Mesendoderm (in vitro differentiated cells): Measurements from ENCODE around the gene CCL2.
A peak's percentile ranks its signal among the peaks of the same experiment; 100 is the strongest.
"Not testable (repeated sequence)": the region's sequence is repeated elsewhere in the genome, so short reads cannot be mapped to it uniquely, and the experiment has no call there.

Experiments used
- DNase-seq: peaks from one replicate; pipeline ENCODE4 v3.0.0; 2013
- H2AK5ac ChIP-seq: 2 replicates; pipeline ENCODE4 v1.6.1; 2013; ENCODE audit warnings: low read length, inconsistent platforms
- H2BK120ac ChIP-seq: 2 replicates; pipeline ENCODE4 v1.6.1; 2013; ENCODE audit warnings: low read depth, mild to moderate bottlenecking, low read length, moderate library complexity, mixed read lengths
- H2BK15ac ChIP-seq: replicated peaks from 2 replicates; pipeline ENCODE4 v1.6.1; 2013; ENCODE audit warnings: low read depth, mild to moderate bottlenecking, moderate library complexity
- H2BK5ac ChIP-seq: 2 replicates; pipeline ENCODE4 v1.6.1; 2013; ENCODE audit warnings: low read length, inconsistent platforms
- H3K18ac ChIP-seq: 2 replicates; pipeline ENCODE4 v1.6.1; 2013; ENCODE audit warnings: mild to moderate bottlenecking, low read length, mixed read lengths
- H3K23ac ChIP-seq: one replicate; pipeline ENCODE4 v1.6.1; 2013; ENCODE audit warnings: low read length
- H3K27ac ChIP-seq: 2 replicates; pipeline ENCODE4 v1.5.1; 2013; ENCODE audit warnings: low read depth, mild to moderate bottlenecking, inconsistent platforms, low read length, moderate library complexity
- H3K27me3 ChIP-seq: 2 replicates; pipeline ENCODE4 v1.6.1; 2013; ENCODE audit warnings: low read length, control low read depth, mild to moderate bottlenecking, inconsistent platforms; ENCODE audit not compliant: insufficient read depth, poor library complexity
- H3K36me3 ChIP-seq: 2 replicates; pipeline ENCODE4 v1.6.1; 2013; ENCODE audit warnings: low read length, inconsistent platforms; ENCODE audit not compliant: control insufficient read depth, insufficient read depth
- H3K4ac ChIP-seq: one replicate; pipeline ENCODE4 v1.6.1; 2013; ENCODE audit warnings: low read depth, mild to moderate bottlenecking, low read length, moderate library complexity
- H3K4me1 ChIP-seq: 2 replicates; pipeline ENCODE4 v1.6.1; 2013; ENCODE audit warnings: low read depth, low read length, inconsistent platforms; ENCODE audit not compliant: control insufficient read depth
- H3K4me2 ChIP-seq: 2 replicates; pipeline ENCODE4 v1.6.1; 2013; ENCODE audit warnings: low read length
- H3K4me3 ChIP-seq: 2 replicates; pipeline ENCODE4 v1.5.1; 2013; ENCODE audit warnings: mild to moderate bottlenecking, low read length
- H3K56ac ChIP-seq: one replicate; pipeline ENCODE4 v1.6.1; 2013; ENCODE audit warnings: low read length
- H3K79me1 ChIP-seq: 2 replicates; pipeline ENCODE4 v1.6.1; 2013; ENCODE audit warnings: low read length, inconsistent platforms
- H3K79me2 ChIP-seq: 2 replicates; pipeline ENCODE4 v1.6.1; 2013; ENCODE audit warnings: mild to moderate bottlenecking, low read length; ENCODE audit not compliant: control insufficient read depth, insufficient read depth
- H3K9ac ChIP-seq: 2 replicates; pipeline ENCODE4 v1.6.1; 2013; ENCODE audit warnings: low read length, inconsistent platforms
- H4K5ac ChIP-seq: one replicate; pipeline ENCODE4 v1.6.1; 2013; ENCODE audit warnings: low read length
- H4K8ac ChIP-seq: one replicate; pipeline ENCODE4 v1.6.1; 2013; ENCODE audit warnings: low read depth, mild to moderate bottlenecking, control low read depth, low read length, moderate library complexity
- WGBS: extraction: QIAGEN DNeasy Blood & Tissue Kit; methylation state at CpG from one replicate; pipeline ENCODE4 v1.1.7; 2013; ENCODE audit warnings: low lambda C conversion rate, missing lambda C conversion rate; ENCODE audit not compliant: insufficient coverage; ENCODE audit errors: extremely low coverage; 5-methylcytosine and 5-hydroxymethylcytosine counted together

The CCL2 gene

GRCh38 chr17:34226011-34226743 is 28.9 kb upstream of the CCL2 start:
- no peak overlapping the region for H4K8ac ChIP-seq
- no peak overlapping the region for H3K56ac ChIP-seq
- H3K36me3 ChIP-seq: no peaks in the 10 kb centered on the region
- no peak overlapping the region for H2BK5ac ChIP-seq
- H2BK15ac ChIP-seq: no peak overlapping the region
- H3K18ac ChIP-seq: no peak overlapping the region
- H4K5ac ChIP-seq: no peak overlapping the region
- no peak overlapping the region for H3K4me2 ChIP-seq
- H3K9ac ChIP-seq: no peak overlapping the region
- no peak overlapping the region for H2BK120ac ChIP-seq
- no peaks in the 10 kb centered on the region for H3K79me2 ChIP-seq
- no peak overlapping the region for H3K27ac ChIP-seq
- H3K4me3 ChIP-seq: no peak overlapping the region
- H3K4ac ChIP-seq: no peak overlapping the region
- H3K4me1 ChIP-seq: no peaks in the 10 kb centered on the region
- no CpG with 5 or more reads among the region's 3 CpGs for WGBS
- H3K79me1 ChIP-seq: no peaks in the 10 kb centered on the region
- no peaks in the 10 kb centered on the region for H3K27me3 ChIP-seq
- H2AK5ac ChIP-seq: peak overlapping the region; percentile 15
- no peak overlapping the region for H3K23ac ChIP-seq
- DNase-seq: no peak

- no peak overlapping the region for H3K4ac ChIP-seq
- H3K79me2 ChIP-seq: no peaks in the 10 kb centered on the region
- H3K27ac ChIP-seq: no peak overlapping the region
- H3K9ac ChIP-seq: no peak overlapping the region
- H2BK5ac ChIP-seq: no peak overlapping the region
- no peaks in the 10 kb centered on the region for H3K36me3 ChIP-seq
- no peaks in the 10 kb centered on the region for H3K4me1 ChIP-seq
- peak overlapping the region; percentile 15 for H2AK5ac ChIP-seq
- no peak overlapping the region for H3K4me2 ChIP-seq
- no peak overlapping the region for H3K23ac ChIP-seq
- no peak for DNase-seq
- H4K8ac ChIP-seq: no peak overlapping the region
- H3K79me1 ChIP-seq: no peaks in the 10 kb centered on the region
- H2BK15ac ChIP-seq: no peak overlapping the region
- H4K5ac ChIP-seq: no peak overlapping the region
- H3K56ac ChIP-seq: no peak overlapping the region
- H3K4me3 ChIP-seq: no peak overlapping the region
- H2BK120ac ChIP-seq: no peak overlapping the region
- H3K27me3 ChIP-seq: no peaks in the 10 kb centered on the region
- H3K18ac ChIP-seq: no peak overlapping the region
Observed at GRCh38 chr17:34226744-34227034, 28.4 kb upstream of the CCL2 start.

- peak overlapping the region; percentile 51 for H3K56ac ChIP-seq
- not testable (repeated sequence) for DNase-seq, H3K4me1 ChIP-seq, H2BK5ac ChIP-seq, H3K23ac ChIP-seq, H2BK120ac ChIP-seq, H3K79me2 ChIP-seq, H3K4me3 ChIP-seq, H3K18ac ChIP-seq, H2AK5ac ChIP-seq, H3K36me3 ChIP-seq, H3K79me1 ChIP-seq, H3K27ac ChIP-seq, H3K27me3 ChIP-seq, H2BK15ac ChIP-seq, H4K8ac ChIP-seq, H3K4me2 ChIP-seq, H4K5ac ChIP-seq, H3K9ac ChIP-seq
- no CpG with 5 or more reads among the region's 2 CpGs for WGBS
- peak overlapping the region; percentile 39 for H3K4ac ChIP-seq
Observed at GRCh38 chr17:34227293-34227692, 27.8 kb upstream of the CCL2 start.

GRCh38 chr17:34227707-34228106 is 27.4 kb upstream of the CCL2 start:
- no peaks in the 10 kb centered on the region for H3K36me3 ChIP-seq
- H4K8ac ChIP-seq: no peak overlapping the region
- no peak overlapping the region for H3K4ac ChIP-seq
- no peak overlapping the region for H3K9ac ChIP-seq
- no peak for DNase-seq
- no peak overlapping the region for H3K4me2 ChIP-seq
- no peak overlapping the region for H2BK5ac ChIP-seq
- no CpG with 5 or more reads among the region's 3 CpGs for WGBS
- no peak overlapping the region for H3K27ac ChIP-seq
- no peak overlapping the region for H2BK120ac ChIP-seq
- no peak overlapping the region for H3K23ac ChIP-seq
- no peaks in the 10 kb centered on the region for H3K79me2 ChIP-seq
- H3K4me1 ChIP-seq: no peaks in the 10 kb centered on the region
- no peak overlapping the region for H2AK5ac ChIP-seq
- H3K56ac ChIP-seq: peak overlapping the region; percentile 51
- H3K18ac ChIP-seq: no peak overlapping the region
- H3K79me1 ChIP-seq: no peaks in the 10 kb centered on the region
- H2BK15ac ChIP-seq: no peak overlapping the region
- H3K4me3 ChIP-seq: no peak overlapping the region
- H4K5ac ChIP-seq: no peak overlapping the region
- no peaks in the 10 kb centered on the region for H3K27me3 ChIP-seq

GRCh38 chr17:34228781-34229180 is 26.3 kb upstream of the CCL2 start:
- Histone ChIP-seq H3K4me2 (no peak overlapping the region), H2AK5ac (no peak overlapping the region), H3K23ac (no peak overlapping the region), H2BK15ac (no peak overlapping the region), H4K5ac (no peak overlapping the region), H3K4ac (no peak overlapping the region), H3K79me1 (no peaks in the 10 kb centered on the region), H3K4me1 (peaks cover 5% of the 10 kb centered on the region), H3K18ac (peak overlapping the region; percentile 18), H3K9ac (no peak overlapping the region), H2BK120ac (no peak overlapping the region), H3K27me3 (no peaks in the 10 kb centered on the region), H2BK5ac (no peak overlapping the region), H3K27ac (no peak overlapping the region), H4K8ac (no peak overlapping the region), H3K79me2 (no peaks in the 10 kb centered on the region), H3K4me3 (no peak overlapping the region), H3K36me3 (no peaks in the 10 kb centered on the region), H3K56ac (no peak overlapping the region)
- DNase-seq: no peak
- no CpG with 5 or more reads among the region's 4 CpGs for WGBS

- H3K27me3 ChIP-seq: no peaks in the 10 kb centered on the region
- no peaks in the 10 kb centered on the region for H3K36me3 ChIP-seq
- WGBS: no CpG with 5 or more reads among the region's 1 CpG
- no peak overlapping the region for H3K56ac ChIP-seq
- peaks cover 18% of the 10 kb centered on the region for H3K4me1 ChIP-seq
- H3K18ac ChIP-seq: no peak overlapping the region
- H4K8ac ChIP-seq: no peak overlapping the region
- H2AK5ac ChIP-seq: no peak overlapping the region
- H3K27ac ChIP-seq: no peak overlapping the region
- no peak overlapping the region for H3K4me2 ChIP-seq
- no peak for DNase-seq
- no peak overlapping the region for H3K9ac ChIP-seq
- H2BK15ac ChIP-seq: no peak overlapping the region
- H3K4me3 ChIP-seq: no peak overlapping the region
- H2BK5ac ChIP-seq: no peak overlapping the region
- no peak overlapping the region for H4K5ac ChIP-seq
- no peak overlapping the region for H3K4ac ChIP-seq
- no peak overlapping the region for H2BK120ac ChIP-seq
- H3K79me2 ChIP-seq: no peaks in the 10 kb centered on the region
- no peaks in the 10 kb centered on the region for H3K79me1 ChIP-seq
- H3K23ac ChIP-seq: no peak overlapping the region
Observed at GRCh38 chr17:34230342-34230741, 24.7 kb upstream of the CCL2 start.
